Measurements from ENCODE around the gene MORN1.

MORN1 gene

GRCh38 chr1:2376931-2377672 lies 14.3 kb downstream of the MORN1 start:
- H3K9me3 ChIP-seq (ENCODE audit: low read length) = no peaks in the 10 kb centered on the region
- H3K4me3 ChIP-seq (ENCODE audit: low read depth, low read length, poor library complexity, severe bottlenecking) = no peak overlapping the region
- TF ChIP-seq EZH2 (IDR thresholded peaks at IDR 0.05; ENCODE audit: borderline replicate concordance, low read length) = no peak
- no peaks in the 10 kb centered on the region for H3K36me3 ChIP-seq (ENCODE audit: insufficient read depth, low read length)
- no peak overlapping the region for H3K27ac ChIP-seq (ENCODE audit: low read depth, low read length, poor library complexity, severe bottlenecking)
- no peak overlapping the region for H2AFZ ChIP-seq (ENCODE audit: low read length)
- H3K79me2 ChIP-seq (ENCODE audit: insufficient read depth, low read length) = no peaks in the 10 kb centered on the region
- no peaks in the 10 kb centered on the region for H3F3A ChIP-seq (ENCODE audit: insufficient read depth, low read length)
- no peaks in the 10 kb centered on the region for H4K20me1 ChIP-seq (ENCODE audit: insufficient read depth, low read length)
- H3K4me2 ChIP-seq (ENCODE audit: low read length) = no peak overlapping the region
- H3K4me1 ChIP-seq (ENCODE audit: insufficient read depth, low read length, severe bottlenecking) = no peaks in the 10 kb centered on the region
- H3K9me2 ChIP-seq (ENCODE audit: low read depth, low read length) = no peaks in the 10 kb centered on the region
- H3K9ac ChIP-seq (ENCODE audit: low read length) = no peak overlapping the region
- H3K27me3 ChIP-seq (ENCODE audit: insufficient read depth, low read length) = 0 out of 2 replicates have a peak, but pooled peaks cover 5% of the 10 kb centered on the region

GRCh38 chr1:2376261-2376741 lies 15.1 kb downstream of the MORN1 start:
- no peak for TF ChIP-seq EZH2 (IDR thresholded peaks at IDR 0.05; ENCODE audit: borderline replicate concordance, low read length)
- TF ChIP-seq CTCF (IDR thresholded peaks at IDR 0.05; ENCODE audit: low read length) = no peak
- H3K4me2 ChIP-seq (ENCODE audit: low read length) = no peak overlapping the region
- no peaks in the 10 kb centered on the region for H3K9me3 ChIP-seq (ENCODE audit: low read length)
- no peaks in the 10 kb centered on the region for H3K36me3 ChIP-seq (ENCODE audit: insufficient read depth, low read length)
- H3K4me1 ChIP-seq (ENCODE audit: insufficient read depth, low read length, severe bottlenecking) = no peaks in the 10 kb centered on the region
- H2AFZ ChIP-seq (ENCODE audit: low read length) = no peak overlapping the region
- H3K27ac ChIP-seq (ENCODE audit: low read depth, low read length, poor library complexity, severe bottlenecking) = no peak overlapping the region
- no peaks in the 10 kb centered on the region for H3F3A ChIP-seq (ENCODE audit: insufficient read depth, low read length)
- H4K20me1 ChIP-seq (ENCODE audit: insufficient read depth, low read length) = no peaks in the 10 kb centered on the region
- no peaks in the 10 kb centered on the region for H3K79me2 ChIP-seq (ENCODE audit: insufficient read depth, low read length)
- 0 out of 2 replicates have a peak, but pooled peaks cover 5% of the 10 kb centered on the region for H3K27me3 ChIP-seq (ENCODE audit: insufficient read depth, low read length)
- no peak overlapping the region for H3K9ac ChIP-seq (ENCODE audit: low read length)
- H3K9me2 ChIP-seq (ENCODE audit: low read depth, low read length) = no peaks in the 10 kb centered on the region
- H3K4me3 ChIP-seq (ENCODE audit: low read depth, low read length, poor library complexity, severe bottlenecking) = no peak overlapping the region

GRCh38 chr1:2375923-2376260 lies 15.5 kb downstream of the MORN1 start:
- Histone ChIP-seq H3K36me3 (ENCODE audit: insufficient read depth, low read length) (no peaks in the 10 kb centered on the region), H3K9me2 (ENCODE audit: low read depth, low read length) (no peaks in the 10 kb centered on the region), H3K27me3 (ENCODE audit: insufficient read depth, low read length) (0 out of 2 replicates have a peak, but pooled peaks cover 5% of the 10 kb centered on the region), H3K4me2 (ENCODE audit: low read length) (no peak overlapping the region), H3K9ac (ENCODE audit: low read length) (no peak overlapping the region), H3K79me2 (ENCODE audit: insufficient read depth, low read length) (no peaks in the 10 kb centered on the region), H3K27ac (ENCODE audit: low read depth, low read length, poor library complexity, severe bottlenecking) (no peak overlapping the region), H3K9me3 (ENCODE audit: low read length) (no peaks in the 10 kb centered on the region), H3F3A (ENCODE audit: insufficient read depth, low read length) (no peaks in the 10 kb centered on the region), H3K4me3 (ENCODE audit: low read depth, low read length, poor library complexity, severe bottlenecking) (no peak overlapping the region), H3K4me1 (ENCODE audit: insufficient read depth, low read length, severe bottlenecking) (no peaks in the 10 kb centered on the region), H2AFZ (ENCODE audit: low read length) (no peak overlapping the region), H4K20me1 (ENCODE audit: insufficient read depth, low read length) (no peaks in the 10 kb centered on the region)
- TF ChIP-seq CTCF (IDR thresholded peaks at IDR 0.05; ENCODE audit: low read length) = no peak
- TF ChIP-seq EZH2 (IDR thresholded peaks at IDR 0.05; ENCODE audit: borderline replicate concordance, low read length) = no peak

Measured in OCI-LY1 (cell line).